Measurements from ENCODE around the gene ANXA11.

- no peak for TF ChIP-seq CTCF (IDR thresholded peaks at IDR 0.05)
- TF ChIP-seq EZH2 (IDR thresholded peaks at IDR 0.05; ENCODE audit: borderline replicate concordance, insufficient read depth, low read depth, low read length, poor library complexity, severe bottlenecking): no peak
Observed at GRCh38 chr10:80194373-80195045, 10.8 kb downstream of the ANXA11 start.

All from B cell (primary cell).